Glutamatergic neuron (in vitro differentiated cells): Measurements from ENCODE around the gene SWI5. TPM values are rescaled to one million over a fixed set of nuclear protein-coding genes. Genes with fewer than 3 reads are reported as not detected.
A peak's percentile ranks its signal among the peaks of the same experiment; 100 is the strongest.

Experiments
- DNase-seq: peaks from one replicate; pipeline ENCODE4 v3.0.0; 2022
- H3K27ac Mint-ChIP-seq: one replicate; pipeline ENCODE4 v1.8.0; 2020; ENCODE audit warnings: mild to moderate bottlenecking, mixed read lengths, inconsistent platforms; ENCODE audit not compliant: unreplicated experiment
- H3K27me3 Mint-ChIP-seq: one replicate; pipeline ENCODE4 v1.8.0; 2020; ENCODE audit warnings: mild to moderate bottlenecking, moderate library complexity, mixed read lengths, inconsistent platforms; ENCODE audit not compliant: unreplicated experiment
- H3K36me3 Mint-ChIP-seq: one replicate; pipeline ENCODE4 v1.8.0; 2020; ENCODE audit warnings: mild to moderate bottlenecking, mixed read lengths, inconsistent platforms; ENCODE audit not compliant: unreplicated experiment
- H3K4me1 Mint-ChIP-seq: one replicate; pipeline ENCODE4 v1.8.0; 2020; ENCODE audit warnings: mild to moderate bottlenecking, low read depth, mixed read lengths, inconsistent platforms; ENCODE audit not compliant: unreplicated experiment
- H3K4me3 Mint-ChIP-seq: one replicate; pipeline ENCODE4 v1.8.0; 2020; ENCODE audit warnings: mild to moderate bottlenecking, mixed read lengths, inconsistent platforms; ENCODE audit not compliant: unreplicated experiment
- H3K9me3 Mint-ChIP-seq: one replicate; pipeline ENCODE4 v1.8.0; 2020; ENCODE audit warnings: mild to moderate bottlenecking, moderate library complexity, mixed read lengths, inconsistent platforms; ENCODE audit not compliant: unreplicated experiment
- CTCF ChIP-seq: fragments of 200-600 bp; sonication (generic); IDR thresholded peaks from one replicate; pipeline ENCODE4 v1.5.0; 2021; ENCODE audit not compliant: partially characterized antibody, unreplicated experiment
- total RNA-seq: library from RNA; stranded (reverse); fragmentation: NEBNext Ultra II Directional; extraction: Animal tissue kit (Norgen Biotek cat#: 25700); gene quantifications from one replicate; pipeline ENCODE4 v1.2.1, GENCODE V29; 2021; ENCODE audit not compliant: unreplicated experiment

The SWI5 gene
- total RNA-seq, 1 donor from 2014 or later, result 13.7 TPM

- Mint-ChIP-seq H3K9me3 (peaks cover 9% of the 10 kb centered on the region), H3K36me3 (peaks cover 6% of the 10 kb centered on the region), H3K27me3 (peaks cover 23% of the 10 kb centered on the region), H3K4me3 (no peak overlapping the region), H3K27ac (no peak overlapping the region), H3K4me1 (peaks cover 17% of the 10 kb centered on the region)
- no peak for DNase-seq
- no peak for TF ChIP-seq CTCF
These were observed 21.7 kb upstream of the SWI5 start for GRCh38 chr9:128254362-128254761.

- Mint-ChIP-seq H3K9me3 (peaks cover 6% of the 10 kb centered on the region), H3K27me3 (peaks cover 25% of the 10 kb centered on the region), H3K4me3 (no peak overlapping the region), H3K27ac (peak overlapping the region; percentile 48), H3K36me3 (peaks cover 6% of the 10 kb centered on the region), H3K4me1 (peaks cover 14% of the 10 kb centered on the region)
- peak; percentile 94 for TF ChIP-seq CTCF
- peak; percentile 87 for DNase-seq
These were observed 21.0 kb upstream of the SWI5 start for GRCh38 chr9:128254855-128255759.

GRCh38 chr9:128257086-128257825 lies 18.8 kb upstream of the SWI5 start:
- Mint-ChIP-seq H3K27me3 (peaks cover 25% of the 10 kb centered on the region), H3K4me1 (peaks cover 13% of the 10 kb centered on the region), H3K36me3 (peaks cover 12% of the 10 kb centered on the region), H3K9me3 (peaks cover 9% of the 10 kb centered on the region), H3K27ac (no peak overlapping the region), H3K4me3 (no peak overlapping the region)
- no peak for TF ChIP-seq CTCF
- no peak for DNase-seq

- H3K27me3 Mint-ChIP-seq, result peaks cover 22% of the 10 kb centered on the region
- peaks cover 9% of the 10 kb centered on the region for H3K36me3 Mint-ChIP-seq
- peaks cover 7% of the 10 kb centered on the region for H3K9me3 Mint-ChIP-seq
- H3K4me1 Mint-ChIP-seq, result peaks cover 10% of the 10 kb centered on the region
- no peak overlapping the region for H3K27ac Mint-ChIP-seq
- no peak for DNase-seq
- no peak for TF ChIP-seq CTCF
- H3K4me3 Mint-ChIP-seq, result no peak overlapping the region
These were observed 18.2 kb upstream of the SWI5 start for GRCh38 chr9:128257907-128258306.
